ENCODE measurements around the gene ZFHX3.

The ZFHX3 gene

DNA sequence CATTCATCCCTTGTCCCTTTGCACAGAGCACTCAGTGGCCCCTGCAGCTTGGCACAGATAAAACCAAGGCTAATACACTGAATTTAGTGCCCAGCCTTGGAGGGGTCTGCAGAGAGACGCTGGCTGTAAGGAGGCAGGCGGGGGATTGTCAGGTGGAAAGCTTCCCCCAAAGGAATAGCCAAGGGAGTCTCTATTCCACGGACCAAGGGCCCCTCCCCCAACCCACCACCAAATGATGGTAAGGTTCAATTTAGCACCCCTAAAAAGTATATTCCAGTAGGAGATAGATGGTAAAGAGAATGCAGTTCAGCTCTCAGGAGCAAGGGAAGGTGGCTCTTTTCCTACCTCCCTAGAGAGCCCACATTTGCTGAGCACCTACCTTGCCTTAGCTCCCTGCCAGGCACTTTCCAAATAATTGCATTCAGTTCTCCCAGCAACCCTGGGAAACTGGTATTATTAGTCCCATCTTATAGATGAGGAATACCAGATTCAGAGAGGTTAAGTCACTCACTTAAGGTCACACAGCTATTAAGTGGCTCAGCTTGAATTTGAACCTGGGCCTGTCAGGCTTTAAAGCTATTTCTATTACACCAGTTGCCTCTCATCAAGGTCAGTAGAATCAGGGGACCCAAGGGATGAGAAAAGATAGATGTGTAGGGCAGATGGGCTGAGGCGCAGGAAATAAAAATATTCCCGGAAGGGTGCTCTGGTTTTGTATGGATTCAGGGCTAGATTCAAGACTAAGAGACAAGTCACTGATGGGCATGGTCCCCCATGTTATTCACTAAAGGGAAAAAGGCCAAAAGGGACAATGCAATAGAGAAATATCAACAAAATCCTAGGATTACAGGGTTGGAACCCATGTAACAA lies 20.0 kb upstream of the ZFHX3 start:
- no peak for DNase-seq (ENCODE audit: low read depth)

DNA sequence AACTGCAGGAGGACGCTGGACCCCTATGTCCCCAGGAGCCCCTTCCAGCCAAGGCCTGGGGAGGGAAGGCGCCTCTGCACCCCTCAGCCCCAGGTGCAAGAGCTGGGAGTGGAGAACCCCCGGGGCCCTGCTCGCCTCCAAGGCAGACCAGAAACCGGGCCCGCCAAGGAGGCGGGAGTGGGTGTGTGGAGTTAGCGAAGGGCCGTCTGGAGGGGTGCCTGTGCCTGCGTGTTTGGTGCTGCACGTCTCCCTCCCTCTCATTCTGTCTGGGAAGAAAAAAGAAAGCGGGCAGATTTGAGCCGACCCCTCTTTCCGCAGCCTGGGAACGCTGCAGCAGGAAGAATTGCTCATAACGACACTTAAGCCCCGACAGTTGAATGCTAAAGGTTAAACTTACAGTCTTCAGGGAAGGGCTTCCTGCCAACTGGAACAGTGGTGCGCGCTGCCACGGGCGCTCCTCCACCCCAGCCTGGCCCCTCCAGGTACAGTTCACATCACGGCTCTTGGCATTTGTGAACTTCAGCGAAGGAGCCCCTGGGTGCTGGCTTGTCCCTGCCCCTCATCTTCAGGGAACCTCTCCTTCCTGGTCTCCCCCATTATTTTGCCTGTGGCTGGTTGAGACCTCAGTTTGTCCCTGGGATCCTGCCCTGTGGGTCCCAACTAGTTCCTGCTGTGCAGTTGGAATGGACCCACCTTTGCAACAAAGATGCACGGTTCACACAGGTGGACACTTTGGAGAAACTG lies 19.2 kb upstream of the ZFHX3 start:
- DNase-seq (ENCODE audit: low read depth) = no peak

DNA sequence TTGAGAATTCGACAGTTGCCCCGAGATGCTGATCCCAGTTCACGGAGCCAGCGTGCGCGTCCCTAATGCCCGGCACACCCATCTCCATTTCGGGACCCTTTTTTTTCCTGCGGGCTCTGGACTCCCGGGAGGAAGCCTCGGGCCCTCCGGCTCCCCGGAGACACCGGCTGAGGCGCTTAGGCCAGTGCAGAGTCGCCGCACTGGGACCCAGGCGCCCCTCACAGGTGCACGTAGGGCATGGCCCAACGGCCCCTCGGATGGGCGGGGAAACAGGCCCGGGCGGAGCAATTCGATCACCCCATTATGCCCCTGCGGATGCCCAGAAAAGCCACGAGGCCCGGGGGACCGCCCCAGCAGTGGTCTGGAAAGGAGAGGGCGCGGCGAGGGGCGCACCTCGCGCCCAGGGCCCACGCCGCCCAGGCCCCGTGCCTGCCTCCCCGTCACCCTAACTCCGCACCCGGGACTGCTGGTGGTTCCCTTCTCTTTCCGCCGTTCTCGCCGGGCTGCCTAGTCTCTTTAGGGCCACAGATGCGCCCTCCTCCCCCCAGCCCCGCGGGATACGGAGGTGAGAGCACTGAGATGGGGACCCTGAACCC lies 18.5 kb upstream of the ZFHX3 start:
- no peak for DNase-seq (ENCODE audit: low read depth)

DNA sequence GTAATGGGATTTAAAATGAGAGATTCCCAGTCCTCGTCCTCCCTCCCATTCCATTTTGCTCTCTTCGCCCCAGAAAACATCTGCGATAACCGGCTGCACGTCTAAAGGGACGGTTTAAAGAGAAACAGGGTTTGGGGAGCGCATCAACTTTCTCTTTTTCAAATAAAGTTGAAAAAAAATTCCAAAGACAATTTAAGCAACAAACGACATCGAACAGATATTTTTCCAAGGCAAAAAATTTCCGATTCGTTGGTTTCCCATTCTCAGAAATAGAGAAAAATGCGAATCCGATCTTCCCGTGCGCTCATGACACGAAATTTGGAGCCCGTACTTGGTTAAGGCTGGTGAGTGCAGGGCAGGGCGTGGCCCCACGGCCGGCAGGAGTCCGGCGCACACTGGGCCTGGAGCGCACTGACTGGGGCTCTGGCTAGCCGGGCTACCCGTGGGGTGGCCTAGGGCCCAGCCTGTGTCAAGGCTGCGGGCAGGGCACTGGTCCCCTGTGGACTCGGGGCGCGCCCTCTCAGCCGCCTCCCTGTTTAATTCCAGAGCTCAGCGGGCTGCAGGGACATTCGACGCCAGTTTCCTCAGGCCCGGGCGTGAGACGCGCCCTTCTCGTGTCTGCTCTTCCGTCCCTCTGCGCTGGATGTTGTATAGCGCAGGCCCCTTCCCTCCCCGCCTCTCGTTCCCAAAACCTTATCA lies 17.9 kb upstream of the ZFHX3 start:
- no peak for DNase-seq (ENCODE audit: low read depth)

DNA sequence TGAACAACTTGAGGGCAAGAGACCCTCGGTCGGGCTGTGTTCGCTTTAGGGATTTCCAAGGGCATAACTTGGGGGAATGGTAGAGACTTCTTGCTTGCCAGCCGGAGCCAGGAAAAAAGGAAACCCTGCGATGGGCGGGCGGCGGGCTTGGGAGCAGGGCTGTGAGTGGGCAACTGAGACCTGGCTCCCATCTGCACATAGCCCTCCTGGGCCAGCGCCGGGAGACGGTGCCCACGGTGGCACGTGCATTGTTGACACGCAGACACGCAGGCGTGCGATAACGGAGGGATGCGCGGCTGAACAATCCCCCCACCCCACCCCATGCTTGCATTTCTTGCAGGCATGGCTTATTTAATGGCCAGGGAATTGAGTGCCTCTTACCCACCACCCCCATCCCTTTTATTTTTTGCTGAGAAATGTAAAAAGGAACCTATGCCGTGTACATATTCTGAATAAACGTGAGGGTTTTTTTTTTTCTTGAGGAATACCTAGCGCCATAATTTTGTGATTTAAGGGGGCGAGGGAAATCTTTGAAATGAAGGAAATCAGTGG lies 17.1 kb upstream of the ZFHX3 start:
- no peak for DNase-seq (ENCODE audit: low read depth)

DNA sequence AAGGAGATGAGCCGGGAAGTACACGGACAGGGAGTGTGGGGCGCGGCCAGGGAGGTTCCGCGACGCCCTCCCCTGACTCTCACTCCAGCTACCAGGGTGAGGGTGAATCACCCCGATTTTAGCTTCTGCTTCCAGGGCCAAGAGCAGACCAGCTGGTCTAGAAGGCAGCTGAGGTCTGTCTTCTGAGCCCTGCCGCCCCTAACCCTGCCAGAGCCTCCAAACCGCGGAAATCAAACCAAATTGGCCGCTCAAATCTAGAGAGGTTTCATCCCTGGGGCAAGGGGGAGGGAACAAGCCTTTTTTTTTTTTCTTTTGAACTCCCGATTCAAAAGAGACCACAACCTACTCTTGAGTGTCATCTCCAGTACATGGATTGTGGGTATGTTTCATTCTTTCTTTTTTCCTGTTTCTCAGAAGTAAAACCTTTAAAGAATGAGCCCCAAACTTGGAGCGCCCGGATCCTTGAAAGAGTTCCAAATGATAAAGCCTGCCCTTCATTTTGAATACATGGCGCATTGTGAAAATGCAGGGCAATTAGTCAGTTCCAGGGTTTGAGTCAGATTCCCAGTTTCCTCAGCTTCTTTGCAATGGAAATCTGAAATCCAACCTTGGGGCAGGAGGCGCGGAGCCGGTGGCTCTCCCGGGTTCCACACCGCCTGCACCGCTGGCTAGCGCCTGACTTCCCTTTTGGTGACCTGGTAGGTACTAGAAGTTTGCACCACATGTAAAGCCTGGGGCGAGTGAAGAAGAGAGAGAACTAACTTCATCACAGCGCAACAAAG lies 16.5 kb upstream of the ZFHX3 start:
- no peak for DNase-seq (ENCODE audit: low read depth)

DNA sequence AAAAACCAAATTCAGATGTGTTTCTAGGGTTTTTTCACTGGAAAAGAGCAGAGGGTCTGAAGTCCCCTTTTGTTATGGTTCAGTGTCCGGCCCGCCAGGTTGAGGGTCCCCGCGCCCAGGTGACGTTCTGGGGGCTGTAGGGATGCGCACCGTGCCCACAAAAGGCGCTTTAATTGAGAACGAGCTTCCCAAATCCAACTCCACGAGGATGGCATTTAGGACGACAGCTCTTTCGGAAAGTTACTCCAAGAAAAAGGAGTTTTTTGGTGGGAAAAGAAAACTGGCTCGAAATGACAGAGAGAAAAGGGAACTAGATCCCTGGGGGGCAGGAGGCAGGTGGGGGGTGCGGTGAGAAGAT lies 15.9 kb upstream of the ZFHX3 start:
- DNase-seq (ENCODE audit: low read depth) = no peak

DNA sequence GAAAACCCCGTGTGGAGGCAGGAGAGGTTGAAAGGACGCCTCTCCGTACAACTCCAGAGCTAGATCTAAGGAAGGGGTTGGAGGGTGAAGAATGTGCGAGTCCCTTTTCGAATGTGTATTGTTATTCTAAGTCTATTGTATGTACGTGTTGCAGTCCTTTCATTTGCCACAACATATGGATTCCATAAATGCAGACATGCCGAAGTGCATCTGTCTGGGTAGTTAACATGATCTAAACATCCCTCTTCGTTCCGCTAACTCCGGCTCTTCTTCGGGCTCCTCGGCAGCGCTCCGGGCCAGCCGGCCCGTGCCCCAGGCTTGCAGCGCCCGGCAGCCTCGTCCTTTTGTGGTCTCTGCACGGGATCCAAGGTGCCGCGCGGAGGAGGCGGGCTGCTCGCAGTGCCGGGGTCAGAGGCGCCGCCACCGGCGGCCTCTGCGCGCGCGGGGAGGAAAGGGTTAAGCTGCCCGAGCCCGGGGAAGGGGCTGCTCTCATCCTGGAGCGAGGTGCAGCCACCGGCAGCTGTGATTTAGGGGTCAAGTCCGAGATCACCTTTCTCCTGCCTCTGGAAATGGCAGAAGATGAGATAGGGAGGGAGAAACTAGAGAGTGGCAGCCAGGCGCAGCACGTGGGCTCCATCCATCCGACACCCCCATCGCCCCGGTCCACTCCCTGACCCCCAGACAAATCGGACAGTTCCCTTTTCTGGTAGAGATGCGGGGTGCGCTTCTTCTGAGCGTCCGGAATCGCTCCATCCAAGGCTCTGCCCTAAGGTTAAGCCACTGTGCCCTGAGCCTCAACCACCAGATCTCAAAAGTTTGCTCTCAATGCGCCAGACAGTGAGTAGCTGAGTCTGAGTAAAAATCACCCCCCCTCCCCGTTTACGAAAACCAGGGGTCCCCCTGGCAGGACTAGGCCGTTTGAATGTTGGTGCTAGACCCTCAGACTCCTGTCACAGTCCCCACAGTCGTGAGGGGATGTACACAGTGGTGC lies 15.1 kb upstream of the ZFHX3 start:
- no peak for DNase-seq (ENCODE audit: low read depth)

DNA sequence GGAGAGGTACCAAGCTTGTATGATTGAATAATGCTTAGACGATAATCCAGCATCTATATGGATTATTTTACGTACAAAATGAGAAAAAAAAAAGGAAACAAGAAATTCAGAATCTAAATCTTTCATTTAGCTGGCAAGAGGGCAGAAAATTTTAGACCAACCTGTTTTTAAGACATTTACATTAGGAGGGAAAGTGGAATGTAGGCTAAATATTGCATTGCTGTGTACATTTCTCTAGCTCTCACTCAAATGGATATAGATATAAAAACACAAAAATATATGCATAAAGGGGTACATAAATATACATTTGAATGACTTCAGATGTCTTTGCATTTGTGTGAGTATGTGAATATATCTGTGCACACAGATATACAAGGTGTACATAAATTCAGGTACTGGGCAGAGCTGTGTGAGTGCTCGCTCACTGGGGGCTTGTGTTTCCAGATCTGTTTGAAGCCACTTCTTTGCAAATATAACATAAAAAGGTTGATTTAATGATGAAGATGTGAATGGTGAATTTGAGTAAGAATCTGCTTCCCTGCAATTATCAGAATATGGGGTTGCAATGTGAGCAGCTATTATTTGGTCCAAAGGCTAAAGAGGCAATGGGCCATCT lies 14.2 kb upstream of the ZFHX3 start:
- DNase-seq (ENCODE audit: low read depth) = no peak

DNA sequence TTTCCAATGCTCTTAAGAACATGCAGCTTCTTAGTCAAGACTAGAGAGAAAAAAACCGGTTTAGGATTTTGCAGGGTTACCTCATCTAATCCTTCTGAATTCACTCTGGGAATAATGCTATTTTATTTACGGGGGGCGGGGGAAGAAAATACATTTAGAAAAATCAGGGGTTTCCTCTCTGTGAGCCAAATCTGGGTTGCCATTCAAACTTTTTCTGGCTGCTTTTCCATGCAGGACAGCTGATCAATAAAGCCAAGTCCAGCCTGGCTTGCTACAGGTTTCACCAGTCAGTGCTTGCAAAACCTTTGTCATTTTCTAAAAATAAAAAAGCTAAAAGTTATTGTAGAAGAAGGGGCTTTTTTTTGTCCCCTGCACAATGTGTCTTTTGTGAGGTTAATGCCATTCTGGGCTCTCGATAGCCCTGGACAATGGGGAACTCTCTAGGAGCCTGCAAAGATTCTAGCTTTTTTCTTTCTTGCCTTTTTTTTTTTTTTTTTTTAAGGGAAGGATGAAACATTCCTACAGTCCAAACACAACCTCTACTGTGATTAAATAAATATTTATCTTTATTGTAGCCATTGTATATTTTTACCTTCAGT lies 13.1 kb upstream of the ZFHX3 start:
- DNase-seq (ENCODE audit: low read depth) = no peak

DNA sequence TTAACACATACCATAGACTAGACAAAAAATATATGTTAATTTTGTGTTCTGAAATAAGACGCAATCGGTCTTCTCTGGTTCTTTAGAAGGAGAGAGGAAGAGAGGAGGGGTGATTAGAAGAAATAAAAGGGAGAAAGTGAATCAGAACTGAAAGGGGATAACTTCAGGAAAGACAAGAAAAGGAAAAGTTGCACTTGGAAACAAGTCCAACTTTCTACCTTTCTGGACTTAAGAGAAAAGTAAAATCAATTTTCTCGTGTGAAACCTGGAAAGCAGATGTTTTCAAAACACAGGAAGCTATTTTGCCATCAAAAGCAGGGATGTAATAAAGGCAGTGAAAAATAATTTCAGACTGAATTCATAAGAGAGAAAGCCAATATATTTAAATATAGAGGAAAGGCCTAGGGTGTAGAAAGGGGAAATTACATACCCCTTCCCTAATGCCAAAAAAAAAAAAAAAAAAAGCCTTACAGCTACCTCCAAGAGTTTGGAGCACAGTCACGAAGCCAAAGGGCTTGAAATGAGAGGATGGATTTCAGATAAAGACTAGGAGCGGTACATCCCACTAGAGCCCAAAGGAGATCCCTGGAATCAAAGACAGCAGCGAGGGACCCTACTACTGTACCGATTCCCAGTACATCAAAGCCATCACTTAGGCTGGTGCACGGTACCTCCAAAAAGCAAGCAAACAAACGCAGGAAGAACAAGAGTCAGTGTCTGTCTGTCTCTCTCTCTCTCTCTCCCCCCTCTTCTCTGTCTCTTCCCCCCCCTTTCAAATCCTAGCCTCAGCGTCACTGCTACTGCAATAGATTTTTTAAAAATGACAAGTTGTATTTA lies 12.1 kb upstream of the ZFHX3 start:
- no peak for DNase-seq (ENCODE audit: low read depth)

DNA sequence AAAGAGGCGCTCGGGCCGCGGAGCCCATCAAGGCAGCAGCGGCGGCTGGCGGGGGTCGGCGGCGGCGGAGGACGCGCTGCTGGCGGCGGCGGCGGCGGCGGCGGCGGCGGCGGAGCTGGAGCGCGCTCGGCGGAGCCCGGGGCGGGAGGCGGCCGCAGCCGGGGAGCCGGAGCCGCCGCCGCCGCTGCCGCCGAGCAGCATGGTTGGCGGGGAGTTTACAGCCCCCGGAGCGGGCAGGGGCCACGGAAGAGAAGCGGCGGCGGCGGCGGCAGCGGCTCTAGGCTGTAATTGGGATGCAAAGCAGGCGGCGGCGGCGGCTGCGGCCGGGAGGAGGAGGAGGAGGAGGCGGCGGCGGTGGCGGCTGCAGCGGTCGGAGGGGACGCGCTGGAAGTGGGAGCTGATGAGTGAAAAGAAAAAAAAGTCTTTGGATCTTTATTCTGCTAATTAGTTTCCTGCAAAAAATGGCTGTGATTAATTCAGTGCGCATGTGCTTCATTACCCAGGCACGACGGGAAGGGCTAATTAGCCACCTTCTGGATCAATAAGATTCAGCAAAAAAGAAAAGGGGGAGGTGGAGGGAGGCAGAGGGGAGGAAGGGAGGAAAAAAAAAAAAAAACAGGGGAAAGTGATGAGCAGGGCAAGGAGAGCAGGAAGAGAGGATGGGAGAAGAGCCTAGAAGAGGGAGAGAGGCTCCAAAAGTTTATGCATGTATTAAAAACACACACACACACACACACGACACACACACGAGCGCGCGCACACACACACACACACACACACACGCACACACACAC lies 10.9 kb upstream of the ZFHX3 start:
- DNase-seq (ENCODE audit: low read depth) = no peak

DNA sequence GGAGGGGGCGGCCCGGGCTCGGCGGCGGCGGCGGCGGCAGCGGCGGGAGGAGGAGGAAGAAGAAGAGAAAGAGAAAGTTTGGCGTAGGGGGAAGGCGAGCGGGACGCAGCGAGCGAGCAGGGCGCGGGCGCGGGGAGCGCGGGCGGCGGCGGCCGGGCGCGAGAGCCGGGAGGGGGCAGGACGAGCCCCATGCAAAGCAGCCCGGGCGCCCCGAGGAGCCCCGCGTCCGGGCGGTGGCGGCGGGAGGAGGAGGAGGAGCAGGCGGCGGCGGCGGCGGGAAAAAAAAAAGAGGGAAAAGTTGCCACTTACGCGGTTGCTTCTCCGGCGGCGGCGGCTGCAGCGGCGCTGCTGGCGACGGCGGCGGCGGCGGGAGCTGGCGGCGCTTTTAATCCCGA lies 10.3 kb upstream of the ZFHX3 start:
- DNase-seq (ENCODE audit: low read depth) = no peak

DNA sequence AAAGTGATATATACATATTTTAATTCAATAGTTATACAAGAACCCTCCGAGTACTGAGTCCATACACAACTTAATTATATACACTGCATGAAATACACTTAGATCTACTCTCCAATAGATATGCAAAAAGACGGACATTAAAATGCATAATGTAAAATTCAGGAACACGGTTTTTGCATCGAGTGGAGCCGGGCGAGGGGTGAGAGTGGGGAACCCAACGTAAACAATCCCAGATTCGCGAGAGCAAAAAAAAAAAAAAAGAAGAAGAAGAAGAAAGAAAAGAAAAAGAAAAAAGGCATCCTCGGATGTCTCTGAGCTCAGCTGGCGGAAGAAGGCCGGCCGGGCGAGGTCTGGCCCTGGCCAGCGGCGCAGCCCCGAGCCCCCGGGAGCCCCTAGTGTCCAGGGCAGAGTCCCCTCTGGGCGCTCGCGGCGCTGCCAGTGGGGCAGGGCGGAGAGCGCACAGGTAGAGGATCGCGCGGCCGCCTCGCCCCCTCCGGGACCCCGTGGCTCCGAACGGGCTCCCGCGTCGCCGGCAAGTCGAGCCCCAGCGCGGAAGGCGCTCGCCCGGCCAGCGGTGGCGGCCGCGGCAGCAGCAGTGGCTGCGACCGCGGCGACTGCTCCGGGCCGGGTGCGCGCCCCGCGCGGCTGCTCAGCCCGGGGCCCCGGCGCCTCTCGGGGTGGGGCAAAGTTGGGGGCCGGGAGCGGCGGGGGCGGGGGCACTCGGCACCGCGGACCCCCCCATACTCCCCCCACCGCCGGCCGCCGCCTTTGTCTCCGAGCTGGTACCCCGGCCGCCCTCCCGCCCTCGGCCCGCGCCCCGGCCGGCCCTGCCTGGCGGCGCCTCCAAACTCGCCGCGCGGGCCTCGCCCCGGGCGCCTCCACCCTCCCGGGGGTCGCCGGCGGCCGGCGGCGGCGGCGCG lies 9.6 kb upstream of the ZFHX3 start:
- DNase-seq (ENCODE audit: low read depth) = no peak

DNA sequence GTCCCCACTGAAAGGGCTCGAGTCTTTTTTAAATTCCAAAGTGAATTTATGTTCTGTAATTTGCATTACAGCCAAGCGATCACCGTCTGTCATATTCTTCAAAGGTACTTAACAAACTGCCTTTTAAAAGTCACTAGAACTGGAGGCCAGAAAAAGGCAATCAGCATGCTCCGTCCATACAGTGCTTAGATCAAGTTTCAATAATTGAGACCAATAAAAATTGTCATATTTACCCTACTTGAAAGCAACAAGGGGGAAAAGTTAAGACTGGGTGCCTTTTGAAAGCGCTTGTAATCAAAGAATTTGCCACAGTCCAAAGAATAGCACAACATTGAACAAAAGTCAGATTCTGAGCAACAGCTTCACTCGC lies 9.0 kb upstream of the ZFHX3 start:
- no peak for DNase-seq (ENCODE audit: low read depth)

DNA sequence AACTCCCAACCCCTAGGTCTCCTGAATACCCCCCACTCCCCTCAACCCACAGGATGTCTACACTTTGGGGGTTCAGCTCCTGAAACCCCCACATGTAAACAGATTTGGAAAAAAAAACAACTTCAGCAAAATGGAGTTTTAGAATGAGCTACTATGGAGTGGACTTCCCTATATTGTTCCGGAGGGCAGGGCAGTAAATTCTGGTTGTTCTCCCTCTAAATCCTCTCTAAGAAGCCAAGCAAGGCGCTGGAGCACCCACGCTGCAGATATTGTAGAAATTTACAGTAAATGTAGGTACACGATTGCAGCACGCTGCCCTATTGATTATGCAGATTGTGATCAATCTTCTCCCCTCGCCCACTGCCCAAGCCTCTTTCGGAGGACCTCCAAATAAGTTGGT lies 8.5 kb upstream of the ZFHX3 start:
- DNase-seq (ENCODE audit: low read depth) = no peak

All from CMK (cell line).